C4-2B (cell line): ENCODE data around the gene WFS1.

Experiments
- ZFX ChIP-seq: fragments of 450-650 bp; IDR thresholded peaks from 2 replicates; pipeline ENCODE4 v1.6.1; 2017
- TF ChIP-seq, protein P1 (sequence below): fragments of 450-650 bp; conservative IDR thresholded peaks from 2 replicates; pipeline ENCODE4 v1.5.1; 2017; ENCODE audit warnings: mild to moderate bottlenecking

DNA sequence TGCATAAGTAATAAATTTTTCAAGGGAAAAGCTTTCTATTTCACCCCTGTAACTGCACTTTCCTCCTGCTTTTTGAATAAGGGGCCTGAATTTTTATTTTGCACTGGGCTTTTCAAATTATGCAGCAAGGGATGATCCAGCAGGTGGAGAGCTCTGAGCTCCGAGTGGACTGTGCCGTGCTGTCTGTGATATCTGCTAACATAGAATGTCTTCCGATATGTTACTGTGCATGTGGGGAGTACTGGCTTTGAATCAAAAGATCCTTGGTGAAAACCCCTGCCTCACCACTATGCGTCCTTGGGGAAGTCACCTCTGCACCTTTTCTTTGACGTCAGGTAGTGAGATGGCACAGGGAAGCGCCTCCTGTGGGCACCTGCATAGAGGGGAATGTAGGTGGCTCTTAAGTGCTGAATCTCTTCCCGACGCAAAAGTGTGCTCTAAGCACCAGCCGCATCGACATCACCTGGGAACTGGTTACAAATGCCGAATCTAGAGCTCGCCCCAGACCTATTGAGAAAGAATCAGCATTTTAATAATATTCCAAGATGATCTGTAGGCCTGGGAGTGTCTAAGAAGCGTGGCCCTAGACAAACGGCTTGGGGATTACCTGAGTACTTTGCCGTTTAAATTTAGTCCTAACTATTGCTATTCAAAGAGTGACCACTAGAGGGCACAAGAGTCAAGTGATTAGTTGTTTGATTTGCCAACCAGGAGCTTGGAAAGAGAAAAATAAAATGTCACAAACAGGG is 19.2 kb upstream of the WFS1 start:
- no peak for TF ChIP-seq ZFX
- TF ChIP-seq, protein P1, sequence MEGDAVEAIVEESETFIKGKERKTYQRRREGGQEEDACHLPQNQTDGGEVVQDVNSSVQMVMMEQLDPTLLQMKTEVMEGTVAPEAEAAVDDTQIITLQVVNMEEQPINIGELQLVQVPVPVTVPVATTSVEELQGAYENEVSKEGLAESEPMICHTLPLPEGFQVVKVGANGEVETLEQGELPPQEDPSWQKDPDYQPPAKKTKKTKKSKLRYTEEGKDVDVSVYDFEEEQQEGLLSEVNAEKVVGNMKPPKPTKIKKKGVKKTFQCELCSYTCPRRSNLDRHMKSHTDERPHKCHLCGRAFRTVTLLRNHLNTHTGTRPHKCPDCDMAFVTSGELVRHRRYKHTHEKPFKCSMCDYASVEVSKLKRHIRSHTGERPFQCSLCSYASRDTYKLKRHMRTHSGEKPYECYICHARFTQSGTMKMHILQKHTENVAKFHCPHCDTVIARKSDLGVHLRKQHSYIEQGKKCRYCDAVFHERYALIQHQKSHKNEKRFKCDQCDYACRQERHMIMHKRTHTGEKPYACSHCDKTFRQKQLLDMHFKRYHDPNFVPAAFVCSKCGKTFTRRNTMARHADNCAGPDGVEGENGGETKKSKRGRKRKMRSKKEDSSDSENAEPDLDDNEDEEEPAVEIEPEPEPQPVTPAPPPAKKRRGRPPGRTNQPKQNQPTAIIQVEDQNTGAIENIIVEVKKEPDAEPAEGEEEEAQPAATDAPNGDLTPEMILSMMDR, result peak; percentile 80
